H1 (cell line): ENCODE results near the gene CAPZB. TPM values are rescaled to one million over a fixed set of nuclear protein-coding genes. Genes with fewer than 3 reads are reported as not detected.

Source experiments
- ASH2L ChIP-seq: fragments of 200-600, 300-600 bp; sonication (generic); IDR thresholded peaks from one replicate; pipeline ENCODE4 v1.7.1; 2017; ENCODE audit warnings: low read length
- CBX8 ChIP-seq: fragments of 300-800, 300-1000 bp; sonication (generic); IDR thresholded peaks from 2 replicates; pipeline ENCODE4 v1.7.1; 2016; ENCODE audit warnings: low read depth, low read length, borderline replicate concordance
- CREB1 ChIP-seq: IDR thresholded peaks from 2 replicates; pipeline ENCODE4 v1.6.1; 2012; ENCODE audit warnings: inconsistent platforms
- HDAC2 ChIP-seq, 2 experiments: fragments of 300-600 bp in 1 of 2; sonication (generic) in 1 of 2; IDR thresholded peaks; 2 replicates each; pipeline ENCODE4 v1.6.1; 2011 to 2012; ENCODE audit warnings: low read depth in 2 of 2, low read length in 2 of 2, mild to moderate bottlenecking in 2 of 2, moderate library complexity in 2 of 2, borderline replicate concordance in 1 of 2, inconsistent platforms in 1 of 2
- NRF1 ChIP-seq: IDR thresholded peaks from 2 replicates; pipeline ENCODE4 v1.6.1; 2011; ENCODE audit warnings: mild to moderate bottlenecking, low read depth, low read length, improper control_type of control experiment
- YY1 ChIP-seq: IDR thresholded peaks from 2 replicates; pipeline ENCODE4 v1.6.1; 2011; ENCODE audit warnings: low read depth, mild to moderate bottlenecking, low read length
- polyA plus RNA-seq, 7 experiments: library from polyadenylated mRNA; depleted of rRNA in 3 of 7; stranded (reverse) in 5 of 7; unstranded in 2 of 7; fragments of >200 nt in 5 of 7; fragments of 200-250 nt in 2 of 7; gene quantifications; 1 replicate in 5 of 7; 2 replicates in 1 of 7; 4 replicates in 1 of 7; pipeline versions ENCODE4 v1.2.1 to v1.2.3, GENCODE V29; 2011 to 2013; ENCODE audit warnings: missing spikeins in 2 of 7, mixed read lengths in 2 of 7
- total RNA-seq: library from RNA; stranded (reverse); fragmentation: NEBNext Ultra II Directional; extraction: Animal tissue kit (Norgen Biotek cat#: 25700); gene quantifications from 2 replicates; pipeline ENCODE4 v1.2.1, GENCODE V29; 2021

CAPZB gene
- total and polyA plus RNA-seq, 2 of the 8 experiments (the other 6 are each of a cell fraction or from before 2014, with no cell fraction given), result 162 to 371 TPM

DNA sequence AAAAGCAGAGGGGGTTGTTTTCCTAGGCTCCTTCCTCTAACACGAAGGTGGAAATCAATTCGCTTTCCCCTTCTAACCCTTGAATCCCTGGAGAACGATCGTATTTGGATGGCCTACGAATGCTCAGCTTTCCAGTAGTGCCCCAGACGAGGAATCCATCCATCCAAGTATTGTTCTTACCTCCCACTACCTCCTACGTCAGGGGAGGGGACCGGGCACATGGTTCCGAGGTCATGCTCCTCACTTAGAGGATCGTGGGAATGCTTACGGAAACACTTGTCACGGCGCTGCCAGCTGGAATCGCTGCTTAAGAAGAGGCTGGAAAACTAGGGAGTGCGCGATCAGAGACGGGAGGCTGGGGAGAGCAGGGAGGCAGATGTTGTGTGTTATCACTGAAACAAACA lies 47.4 kb downstream of the CAPZB start (continued):
- TF ChIP-seq HDAC2 (IDR thresholded peaks at IDR 0.05; ENCODE audit: borderline replicate concordance in 1 of 2, low read depth in 2 of 2, low read length in 2 of 2), result no peak
- TF ChIP-seq ASH2L, result no peak
- no peak for TF ChIP-seq YY1
- TF ChIP-seq CBX8, result no peak
- no peak for TF ChIP-seq CREB1
- no peak for TF ChIP-seq NRF1
